HL-60/S4 treated with phorbol 12-myristate 13-acetate at 8.2 ng/mL for 4 days and 3 days (cell line): Measurements from ENCODE around the gene CCDC33.

ENCODE experiments used
- in situ Hi-C: fragments of 300-500 bp; cut with MboI; formaldehyde crosslinking; loops from 2 replicates; pipeline ENCODE4 v1.15.0; 2022; ENCODE audit warnings: low sequenced_read_pairs

The CCDC33 gene

DNA sequence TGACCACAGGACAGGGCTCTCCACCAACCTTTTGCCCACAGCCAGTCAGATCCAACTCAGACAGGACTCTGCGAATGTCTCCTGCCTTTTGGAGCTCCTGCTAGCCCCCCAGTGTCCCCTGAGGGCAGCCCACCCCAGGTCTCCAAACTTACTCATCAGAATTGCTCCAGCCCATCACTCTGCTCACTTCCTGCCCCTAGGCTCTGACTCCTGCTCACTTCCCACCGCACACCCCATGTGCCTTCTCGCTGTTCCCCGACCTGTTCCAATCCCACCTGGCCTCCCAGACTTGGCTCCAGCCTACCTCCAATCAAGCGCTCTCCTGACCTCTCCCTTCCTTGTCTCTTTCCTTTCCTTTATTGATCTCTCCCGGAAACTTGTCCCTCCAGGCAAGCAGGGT lies 27.6 kb upstream of the CCDC33 start:
- in situ Hi-C loops = no loop called here

DNA sequence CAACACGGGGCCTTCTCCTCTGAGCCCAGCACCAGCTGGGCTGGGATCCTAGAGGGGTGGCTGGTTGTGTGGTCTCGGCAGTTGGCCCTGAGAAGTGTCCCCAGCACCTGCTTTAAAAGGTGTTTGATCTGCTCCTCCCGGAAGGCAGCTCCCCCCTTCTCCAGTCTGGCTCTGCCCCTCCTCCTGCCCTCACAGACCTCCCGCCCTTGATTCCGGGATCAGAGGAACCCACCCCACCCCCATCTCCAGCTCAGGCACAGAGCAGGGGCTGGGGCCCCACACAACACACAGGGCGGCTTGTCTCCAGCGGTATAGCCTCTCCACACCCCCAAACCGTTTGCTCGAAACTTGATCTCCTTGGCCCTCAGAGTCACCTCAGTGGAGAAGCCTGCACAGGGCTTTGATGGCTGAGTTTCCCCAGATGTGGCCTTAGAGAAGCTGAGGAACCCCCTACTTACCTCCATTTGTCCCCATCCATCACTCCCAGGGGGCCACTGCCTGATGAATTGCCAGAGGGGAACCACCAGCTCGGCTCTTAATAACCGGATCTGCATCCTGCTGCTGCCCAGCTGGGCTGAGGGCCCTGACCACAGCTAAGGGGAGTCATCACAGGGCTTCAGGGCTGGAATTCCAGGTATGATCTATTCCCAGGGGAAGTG lies 27.1 kb upstream of the CCDC33 start:
- in situ Hi-C loops = no loop called here

DNA sequence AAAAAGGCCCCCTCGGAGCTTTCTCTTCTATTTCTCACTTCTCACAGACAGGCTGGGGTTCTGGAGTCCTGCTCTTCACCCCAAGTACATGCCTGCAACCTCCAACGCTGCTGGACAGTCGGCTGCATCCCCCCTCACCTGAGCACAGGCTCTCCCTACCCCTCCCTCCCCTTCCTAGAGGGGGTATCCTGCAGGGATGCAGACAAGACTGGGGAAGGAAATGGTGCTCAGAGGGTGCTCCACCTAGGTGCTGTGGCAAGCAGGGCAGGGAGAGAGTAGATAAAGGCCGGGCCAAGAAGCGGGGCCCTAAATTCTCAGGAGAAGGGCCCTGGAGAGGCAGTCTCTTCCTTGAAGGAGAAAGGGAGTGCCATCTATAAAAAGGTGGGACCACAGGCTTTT lies 26.6 kb upstream of the CCDC33 start:
- in situ Hi-C loops = no loop called here

DNA sequence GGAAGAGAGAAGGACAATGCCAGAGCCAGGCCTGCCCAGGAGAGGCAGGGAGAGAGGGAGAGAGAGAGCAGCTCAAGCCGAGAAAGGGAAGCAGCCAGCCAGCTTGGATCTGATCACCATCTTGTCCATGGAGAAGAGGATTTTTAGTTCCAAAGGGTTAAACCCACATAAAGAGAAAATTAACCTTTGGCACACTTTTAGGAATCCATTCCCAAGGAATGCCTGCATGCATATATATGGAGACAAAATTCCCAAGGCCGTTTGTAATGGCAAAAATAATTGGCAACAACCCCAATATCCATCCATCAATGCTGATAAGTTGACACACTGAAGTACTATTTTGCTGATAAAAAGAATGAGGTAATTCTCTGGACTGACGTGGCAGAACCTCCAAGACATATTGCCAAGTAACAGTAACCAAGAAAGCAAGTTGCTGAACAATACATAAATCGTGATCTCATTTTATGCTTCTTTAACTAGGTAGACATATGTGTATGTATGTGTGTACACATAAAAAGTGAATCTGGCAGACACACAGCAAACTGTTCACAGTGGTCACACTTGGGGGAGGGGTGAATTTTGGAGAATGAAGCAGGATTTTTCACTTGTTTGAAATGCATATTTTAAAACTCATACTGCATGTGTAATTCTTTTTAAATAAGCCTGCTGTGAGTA lies 26.0 kb upstream of the CCDC33 start:
- in situ Hi-C loops = no loop called here

DNA sequence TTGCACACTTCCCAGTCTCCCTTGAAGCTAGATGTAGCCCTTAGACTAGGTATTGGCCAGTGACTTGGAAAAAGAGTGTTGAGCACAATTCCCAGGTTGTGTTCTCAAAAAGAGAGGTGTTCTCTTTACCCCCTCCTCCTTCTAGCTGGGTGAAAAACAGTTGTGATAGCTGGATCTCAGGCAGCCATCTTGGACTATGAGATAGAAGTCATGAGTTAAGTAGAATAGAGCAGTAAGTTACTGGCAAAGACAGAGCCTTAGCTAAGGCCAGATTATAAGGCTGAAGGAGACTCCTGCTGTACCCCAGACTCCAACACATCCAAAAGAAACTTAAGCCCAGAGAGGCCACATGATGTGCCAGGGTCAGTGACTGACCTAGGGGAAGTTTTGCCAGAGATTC lies 25.4 kb upstream of the CCDC33 start:
- in situ Hi-C loops = no loop called here

DNA sequence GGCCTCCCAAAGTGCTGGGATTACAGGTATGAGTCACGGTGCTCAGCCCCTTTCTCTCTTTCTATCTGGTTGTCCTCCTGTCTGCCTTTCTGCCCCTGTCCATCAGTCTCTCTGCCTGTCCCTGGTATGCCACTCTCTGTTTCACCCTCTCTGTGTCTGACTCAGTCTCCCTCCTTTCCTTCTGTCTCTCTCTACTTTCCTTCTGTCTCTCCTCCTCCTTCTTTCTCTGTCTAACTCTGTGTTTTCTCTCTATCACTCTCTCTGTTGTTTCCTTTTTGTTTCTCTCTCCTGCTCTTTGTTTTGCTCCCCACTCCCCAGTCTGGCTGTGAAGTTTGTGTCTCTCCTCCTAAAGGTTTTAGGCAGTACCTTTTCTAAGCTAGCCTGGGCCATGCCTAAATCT lies 24.5 kb upstream of the CCDC33 start:
- in situ Hi-C loops = no loop called here

DNA sequence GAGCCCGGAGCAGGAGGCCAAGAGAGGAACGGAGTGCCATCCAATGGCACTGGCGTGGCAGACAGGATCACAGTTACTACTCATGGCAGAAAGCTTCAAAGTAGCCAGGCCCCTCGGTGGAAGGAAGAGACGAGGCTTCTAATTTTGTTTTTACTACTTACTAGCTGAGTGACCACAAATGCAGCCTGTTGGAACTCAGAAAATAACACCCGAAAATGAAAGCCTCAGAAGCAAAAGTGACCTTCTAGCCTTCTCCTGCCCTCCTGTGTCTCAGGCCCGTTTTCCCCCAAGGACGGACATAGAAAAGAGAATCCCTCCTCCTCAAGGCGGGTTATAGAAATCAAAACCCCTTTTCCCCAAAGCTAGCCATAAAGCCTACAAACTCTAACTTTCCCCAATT lies 23.6 kb upstream of the CCDC33 start:
- in situ Hi-C loops = no loop called here

DNA sequence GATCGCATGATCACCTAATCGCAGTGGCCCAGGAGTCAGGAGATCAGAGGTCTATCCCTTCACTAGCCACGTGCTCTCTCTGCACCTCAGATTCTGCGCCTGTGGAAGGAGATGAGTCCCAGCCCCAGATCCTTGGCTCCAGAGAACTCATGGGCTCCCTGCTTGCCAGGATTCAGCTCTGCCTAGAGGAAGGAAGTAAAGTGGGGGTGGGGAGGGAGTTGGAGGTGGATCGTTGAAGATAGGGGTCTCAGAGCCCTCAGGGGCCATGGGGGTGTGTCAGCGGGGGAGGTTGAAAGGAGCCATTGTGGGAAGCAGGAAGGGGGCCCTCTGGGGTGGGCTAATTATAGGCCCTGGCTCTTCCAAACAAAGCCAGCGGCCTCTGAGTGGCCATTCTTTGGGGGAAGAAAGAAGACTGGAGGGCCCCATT lies 22.3 kb upstream of the CCDC33 start:
- in situ Hi-C loops = no loop called here

DNA sequence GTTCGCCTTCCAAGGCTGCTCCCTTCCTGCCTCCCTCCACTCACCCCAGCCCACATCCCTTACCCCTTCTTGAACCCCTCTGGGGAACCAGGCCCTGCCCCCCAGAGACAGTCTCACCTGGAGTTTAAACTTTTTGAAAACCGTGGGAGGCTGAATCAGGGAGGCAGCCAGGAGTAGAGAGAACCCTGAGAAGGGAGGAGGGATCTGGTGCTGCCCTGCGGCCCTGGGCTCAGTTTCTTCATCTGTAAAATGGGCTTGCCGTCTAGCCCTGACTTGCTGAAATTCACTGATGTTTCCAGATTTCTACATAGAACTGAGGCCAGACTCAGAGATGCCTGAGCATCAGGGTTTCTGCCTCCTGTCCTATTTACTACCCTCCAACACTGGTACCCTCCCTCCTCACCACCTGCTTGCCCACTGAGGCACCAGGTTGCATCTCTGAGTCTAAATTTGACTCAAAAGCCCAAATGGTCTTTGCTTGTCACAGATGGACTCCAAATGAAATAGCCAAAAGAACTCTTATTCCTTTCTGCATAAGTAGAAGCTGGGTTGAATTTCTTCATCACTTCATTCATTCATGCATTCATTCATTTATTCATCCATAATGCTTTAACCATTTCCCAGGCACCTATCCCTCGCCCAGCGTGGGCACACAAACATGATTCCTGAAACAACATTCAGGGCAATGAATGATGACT lies 21.7 kb upstream of the CCDC33 start:
- in situ Hi-C loops = no loop called here

DNA sequence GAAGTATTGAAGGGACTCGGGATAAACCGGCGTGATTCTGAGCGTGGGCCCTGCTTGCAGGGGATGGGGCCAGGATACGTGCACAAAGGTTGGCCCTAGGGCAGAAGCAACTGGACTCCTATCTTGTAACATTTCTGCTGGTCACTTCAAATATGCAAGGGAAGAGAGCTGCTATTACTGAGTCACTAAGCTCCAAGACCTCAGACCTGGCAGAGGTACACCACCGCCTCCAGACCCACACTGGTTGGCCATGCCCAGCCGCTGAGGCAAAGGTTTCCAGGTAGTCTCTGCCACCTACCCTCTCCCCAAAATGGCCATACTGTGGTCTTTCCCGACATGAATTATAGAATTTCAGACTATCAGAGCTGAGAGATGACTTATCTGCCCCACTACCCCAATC lies 20.2 kb upstream of the CCDC33 start:
- in situ Hi-C loops = no loop called here

DNA sequence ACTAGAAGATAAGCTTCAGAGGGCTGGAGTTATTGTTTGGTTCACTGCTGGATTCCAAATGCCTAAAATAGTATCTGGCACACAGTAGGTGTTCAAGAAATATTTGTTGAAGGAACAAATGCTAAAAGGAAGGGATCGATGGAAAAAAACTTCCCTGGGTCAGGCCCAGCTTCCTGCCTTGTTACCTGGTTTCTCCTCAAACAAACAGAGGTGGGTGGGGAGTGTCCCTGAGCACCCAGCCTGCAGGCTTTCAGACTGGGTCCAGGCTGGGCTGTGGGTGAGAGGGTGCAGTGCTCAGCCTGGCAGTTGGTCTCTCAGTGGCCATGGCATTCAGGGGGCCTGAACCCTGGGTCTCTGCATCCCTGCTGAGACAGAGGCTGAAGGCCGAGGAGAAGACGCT lies 19.2 kb upstream of the CCDC33 start:
- in situ Hi-C loops = no loop called here

DNA sequence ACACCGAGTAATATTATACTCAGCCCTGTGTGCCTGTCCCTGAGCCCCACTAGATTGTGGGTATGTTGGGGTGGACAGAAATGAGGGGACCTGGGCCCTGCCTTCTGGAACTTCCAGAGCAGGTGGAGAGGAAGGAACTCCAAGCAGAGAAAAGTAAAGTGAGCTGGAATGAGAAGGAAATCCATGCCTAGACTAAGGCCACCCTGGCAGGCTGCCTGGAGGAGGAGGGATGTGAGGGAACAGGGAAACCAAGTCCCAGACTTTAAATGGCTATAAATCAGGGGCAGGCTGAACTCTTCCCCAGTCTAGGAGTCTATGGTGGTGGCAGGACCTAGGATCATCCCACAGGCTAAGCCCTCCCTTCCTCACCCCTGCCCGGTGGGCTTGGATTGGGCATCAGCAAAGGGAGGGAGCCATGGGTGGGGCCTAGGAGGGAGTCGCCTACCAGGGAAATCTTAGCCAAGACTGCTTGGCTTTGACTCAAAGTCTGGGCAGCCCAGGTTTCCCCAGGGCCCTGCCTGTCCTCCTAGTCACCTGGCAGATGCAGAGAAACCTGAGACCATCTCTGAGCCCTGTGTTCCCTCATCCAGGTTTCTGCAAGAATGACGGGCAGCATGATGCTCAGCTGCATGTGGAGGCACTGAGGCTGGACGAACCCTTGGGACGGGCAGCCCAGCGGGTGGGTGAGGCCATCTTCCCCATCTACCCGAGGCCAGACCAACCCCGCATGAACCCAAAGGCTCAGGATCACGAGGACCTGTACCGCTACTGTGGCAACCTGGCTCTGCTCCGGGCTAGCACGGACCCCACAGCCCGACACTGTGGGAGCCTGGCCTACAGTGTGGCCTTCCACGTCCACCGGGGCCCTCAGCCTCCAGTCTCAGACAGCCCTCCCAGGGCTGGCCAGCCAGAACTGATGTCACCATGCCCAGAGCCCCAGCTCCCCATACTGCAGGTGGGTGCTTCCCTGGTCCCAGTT lies 17.9 kb upstream of the CCDC33 start:
- in situ Hi-C loops = no loop called here

DNA sequence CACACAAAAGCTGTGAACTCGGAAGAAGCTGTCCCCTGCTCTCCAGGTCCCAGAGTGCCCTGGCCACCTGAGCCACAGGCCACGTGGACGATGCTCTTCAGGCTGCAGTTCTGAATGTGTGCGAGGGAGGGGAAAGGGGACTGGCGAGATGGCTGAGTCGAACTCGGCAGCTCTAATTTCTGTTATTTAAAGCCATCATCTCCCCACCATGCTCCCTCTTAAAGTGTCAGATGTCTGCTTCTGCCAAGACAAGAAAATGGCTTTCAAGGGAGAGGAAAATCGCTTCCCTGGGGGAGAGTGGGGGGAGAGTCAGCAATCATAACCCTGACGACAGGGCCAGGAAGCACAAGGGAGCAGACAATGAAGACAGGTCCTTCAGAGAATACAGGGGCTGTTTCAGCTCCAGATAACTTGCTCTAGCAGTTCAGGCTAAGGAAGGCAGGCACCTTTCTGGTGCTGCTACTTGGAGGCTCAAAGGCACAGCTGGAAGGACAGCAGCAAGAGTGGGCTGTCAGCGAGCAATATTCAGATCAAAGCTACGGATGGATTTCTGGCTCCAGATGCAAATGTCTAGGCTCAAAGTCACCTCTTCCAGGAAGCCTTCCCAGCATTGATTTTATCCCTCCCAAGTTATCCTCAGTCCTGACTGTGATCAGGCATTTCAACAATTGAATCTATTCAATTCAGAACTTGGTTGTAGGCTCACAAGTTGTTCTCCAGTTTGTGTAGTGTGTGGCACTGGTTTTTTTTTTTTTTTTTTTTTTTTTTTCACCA lies 15.5 kb upstream of the CCDC33 start:
- in situ Hi-C loops = no loop called here

DNA sequence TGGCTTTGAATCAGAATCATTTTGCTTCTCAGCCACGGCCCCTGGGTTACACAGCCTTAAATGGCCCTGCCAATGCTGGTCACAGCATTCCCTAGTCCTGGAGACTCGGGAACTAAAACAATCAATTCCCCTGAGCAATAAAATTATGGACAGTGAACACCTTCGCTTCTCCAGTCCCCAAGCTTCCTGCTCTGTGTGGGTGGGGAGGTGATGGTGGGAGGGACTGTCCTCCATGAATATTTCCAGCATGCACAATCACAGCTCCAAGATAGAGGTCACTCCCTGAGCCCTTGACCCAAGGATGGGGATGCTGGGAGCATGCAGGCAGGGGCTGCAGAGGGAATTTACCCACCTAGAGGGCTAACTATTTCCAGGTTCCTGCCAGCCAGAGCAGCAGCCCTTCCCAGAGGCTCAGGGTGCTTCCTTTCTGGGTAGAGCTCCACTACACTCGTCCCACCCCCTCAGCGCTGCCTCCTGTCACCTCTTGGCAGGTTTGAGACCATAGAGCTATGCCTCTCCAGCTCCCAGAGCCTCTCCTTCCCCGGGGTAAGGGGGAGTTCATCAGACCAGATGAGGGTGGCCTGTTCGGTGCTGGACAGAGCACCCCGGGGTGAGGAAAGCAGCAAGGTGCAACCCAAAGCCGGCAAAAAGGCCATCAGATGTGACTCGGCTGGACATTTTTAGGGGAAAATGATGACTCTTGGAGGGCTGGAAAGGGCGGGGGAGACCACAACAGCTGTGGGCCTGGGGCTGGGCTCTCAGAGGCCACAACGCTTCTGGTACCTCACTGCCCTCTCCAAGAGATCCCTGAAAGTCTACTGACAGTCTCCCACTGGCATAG lies 14.5 kb upstream of the CCDC33 start:
- in situ Hi-C loops = no loop called here

DNA sequence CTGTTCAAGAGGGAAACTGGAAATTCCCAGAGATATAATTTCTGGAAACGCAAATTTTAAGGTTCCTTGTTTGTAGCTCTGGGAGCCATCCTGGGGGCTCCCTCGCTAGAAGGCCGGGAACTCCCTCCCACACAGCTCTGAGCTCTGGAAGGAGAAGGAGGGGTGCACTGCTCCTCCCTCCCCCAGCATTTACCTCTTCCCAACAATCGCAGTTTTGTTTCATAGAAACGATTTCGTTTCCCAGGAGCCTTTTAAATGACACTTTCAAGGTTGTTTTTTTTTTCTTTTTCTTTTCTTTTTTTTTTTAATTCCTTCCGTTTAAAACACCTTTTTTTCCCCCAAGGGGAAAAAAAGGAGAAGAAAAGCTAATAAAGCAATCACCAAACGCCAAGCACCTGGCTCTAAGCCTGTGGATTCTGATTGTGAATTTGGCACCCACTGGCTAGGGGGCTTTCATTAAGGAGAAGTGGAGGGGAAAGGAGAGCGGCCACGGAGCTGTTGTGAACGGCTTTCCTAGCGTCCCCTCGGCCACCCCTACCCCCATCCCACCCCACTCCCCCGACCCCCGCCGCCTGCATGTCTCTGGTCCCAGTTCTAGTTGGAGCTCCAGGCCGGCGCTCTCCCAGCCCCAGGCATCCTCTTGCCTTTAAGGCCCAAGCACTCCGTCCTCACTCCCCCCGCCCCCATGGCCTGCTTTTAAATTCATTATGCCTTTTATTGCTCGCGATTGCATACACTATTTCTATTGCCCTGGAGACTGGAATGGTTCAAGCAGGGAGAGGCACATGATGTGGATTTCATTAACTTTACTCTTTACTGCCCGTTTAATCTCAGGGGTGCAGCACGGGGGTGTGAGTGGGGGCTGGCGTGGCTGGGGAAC lies 13.6 kb upstream of the CCDC33 start:
- in situ Hi-C loops = no loop called here

DNA sequence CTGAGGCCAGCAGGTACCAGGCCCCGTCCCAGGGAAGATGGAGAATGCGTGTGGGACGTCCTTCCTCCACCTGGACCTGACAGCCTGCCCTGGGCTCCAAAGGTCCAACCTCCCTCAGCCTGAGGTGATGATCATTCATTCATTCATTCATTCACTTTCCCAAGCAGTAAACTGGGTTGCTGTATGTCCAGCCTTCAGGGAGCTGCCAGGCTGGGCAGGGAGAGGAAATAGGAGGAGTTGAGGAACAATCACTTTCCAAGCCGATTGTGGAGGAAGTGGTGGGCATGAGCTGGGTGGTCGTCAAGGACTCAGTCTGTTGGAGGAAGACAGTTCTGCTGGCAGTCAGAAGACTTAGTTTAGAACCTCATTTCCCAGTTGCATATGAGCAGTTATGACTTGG lies 10.2 kb upstream of the CCDC33 start:
- in situ Hi-C loops = no loop called here

DNA sequence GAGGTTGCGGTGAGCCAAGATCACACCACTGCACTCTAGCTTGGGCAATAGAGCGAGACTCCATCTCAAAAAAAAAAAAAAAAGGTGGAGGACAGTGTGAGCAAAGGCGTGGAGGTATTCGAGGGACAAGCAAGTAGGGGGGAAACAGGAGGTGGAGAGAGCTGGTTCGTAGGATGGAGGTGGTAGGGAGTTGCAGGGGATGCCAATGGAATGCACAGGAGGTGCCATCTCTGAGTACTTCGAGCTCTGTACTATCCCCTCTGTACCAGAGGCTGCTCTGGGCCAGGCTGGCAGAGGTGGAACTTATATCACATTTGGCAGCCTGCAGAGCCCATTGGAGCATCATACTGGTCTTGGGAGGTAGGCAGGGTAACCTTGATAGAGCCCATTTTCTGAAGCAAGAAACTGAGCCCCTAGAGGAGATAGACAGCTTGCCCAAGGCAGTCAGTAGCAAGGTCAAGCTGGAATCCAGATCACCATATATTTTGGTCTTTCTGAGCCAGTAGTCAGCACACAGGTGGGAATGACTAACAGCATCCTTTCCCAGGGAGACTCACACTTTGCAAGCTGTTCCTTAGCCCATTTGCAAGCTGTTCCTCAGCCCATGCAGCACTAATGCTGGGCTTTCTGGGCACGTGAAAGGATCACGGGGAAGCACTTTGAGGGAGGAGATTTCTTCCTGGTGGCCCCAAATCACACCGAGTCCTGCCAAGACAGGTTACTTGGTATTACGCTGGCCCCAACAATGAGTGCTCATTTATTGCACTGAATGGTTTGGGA lies 9.2 kb upstream of the CCDC33 start:
- in situ Hi-C loops = no loop called here
